ENCODE data around the gene MUC4.
"Not testable (repeated sequence)": the region's sequence is repeated elsewhere in the genome, so short reads cannot be mapped to it uniquely, and the experiment has no call there.

MUC4 gene

DNA sequence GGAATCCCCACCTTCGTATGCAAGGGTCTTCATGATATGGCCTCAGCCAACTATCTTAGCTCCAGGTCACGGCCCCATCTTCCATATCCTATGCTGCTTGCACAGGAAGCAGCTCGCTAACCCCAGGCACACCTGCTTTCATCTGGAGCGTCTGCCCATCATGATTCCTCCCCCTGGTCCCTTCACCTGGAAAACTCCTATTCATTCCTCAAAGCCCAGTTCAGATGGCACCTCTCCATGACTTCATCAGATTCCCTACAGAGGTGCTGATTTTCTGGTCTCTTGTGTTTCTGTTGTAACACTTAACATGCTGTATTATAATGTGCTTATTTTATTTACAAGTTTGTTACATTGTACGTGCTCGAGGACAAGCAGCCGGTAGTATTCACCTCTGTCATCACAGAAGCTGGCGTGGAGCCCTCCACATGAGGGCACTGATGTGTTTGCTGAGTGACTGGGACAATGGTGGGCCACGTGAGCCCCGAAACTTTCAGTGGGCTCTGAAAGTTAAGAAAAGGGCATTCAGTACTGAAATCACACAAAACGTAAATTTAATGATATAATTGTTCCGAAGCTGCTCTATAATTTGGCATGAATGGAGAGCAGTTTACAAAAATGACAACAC, 74.8 kb downstream of the MUC4 start:
- DNase-seq: no peak

DNA sequence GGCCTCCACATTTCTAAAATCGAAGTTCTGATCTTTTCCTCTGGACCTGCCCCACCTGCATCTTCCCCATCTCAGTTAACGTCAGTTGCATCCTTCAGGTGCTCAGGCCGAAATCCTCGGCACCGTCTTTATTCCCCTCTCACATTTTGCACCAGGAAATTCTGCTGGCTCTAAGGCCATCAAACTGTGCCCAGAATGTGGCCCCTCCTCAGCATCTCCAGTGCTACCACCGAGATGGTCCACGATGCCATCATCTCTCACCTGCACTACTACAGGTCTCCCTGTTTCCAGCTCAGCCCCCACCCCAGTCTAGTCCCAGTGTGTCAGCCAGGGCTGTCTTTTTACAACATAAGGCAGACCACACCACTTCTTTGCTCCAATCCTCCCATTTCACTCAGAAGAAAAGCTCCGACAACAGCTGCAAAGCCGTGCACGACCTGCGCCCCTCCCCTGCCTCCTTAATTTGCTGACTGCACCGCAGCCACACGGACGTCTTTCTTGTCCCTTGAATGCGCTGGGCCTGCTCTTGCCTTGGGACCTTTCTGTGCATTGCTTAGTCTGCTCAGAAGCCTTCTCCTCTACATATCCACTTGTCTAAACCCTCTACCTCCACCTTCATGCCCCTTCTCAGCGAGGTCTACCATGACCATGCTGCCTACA, 76.6 kb downstream of the MUC4 start:
- DNase-seq: no peak

DNA sequence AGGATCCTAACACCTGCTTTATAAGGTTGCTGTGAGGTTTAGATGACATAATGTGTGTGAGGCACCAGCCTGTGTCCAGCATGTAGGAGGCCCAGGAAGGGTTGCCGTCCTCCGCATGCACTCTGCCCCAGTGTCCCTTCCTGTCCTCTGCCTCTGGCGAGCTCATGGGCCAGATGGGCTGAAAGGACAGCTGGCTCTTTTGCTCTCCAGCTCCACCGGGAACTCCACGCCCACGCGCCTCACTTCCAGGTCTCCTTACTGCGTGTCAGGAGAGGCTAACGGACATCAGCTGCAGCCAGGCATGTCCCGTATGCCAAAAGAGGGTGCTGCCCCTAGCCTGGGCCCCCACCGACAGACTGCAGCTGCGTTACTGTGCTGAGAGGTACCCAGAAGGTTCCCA, 78.8 kb downstream of the MUC4 start:
- DNase-seq: no peak

DNA sequence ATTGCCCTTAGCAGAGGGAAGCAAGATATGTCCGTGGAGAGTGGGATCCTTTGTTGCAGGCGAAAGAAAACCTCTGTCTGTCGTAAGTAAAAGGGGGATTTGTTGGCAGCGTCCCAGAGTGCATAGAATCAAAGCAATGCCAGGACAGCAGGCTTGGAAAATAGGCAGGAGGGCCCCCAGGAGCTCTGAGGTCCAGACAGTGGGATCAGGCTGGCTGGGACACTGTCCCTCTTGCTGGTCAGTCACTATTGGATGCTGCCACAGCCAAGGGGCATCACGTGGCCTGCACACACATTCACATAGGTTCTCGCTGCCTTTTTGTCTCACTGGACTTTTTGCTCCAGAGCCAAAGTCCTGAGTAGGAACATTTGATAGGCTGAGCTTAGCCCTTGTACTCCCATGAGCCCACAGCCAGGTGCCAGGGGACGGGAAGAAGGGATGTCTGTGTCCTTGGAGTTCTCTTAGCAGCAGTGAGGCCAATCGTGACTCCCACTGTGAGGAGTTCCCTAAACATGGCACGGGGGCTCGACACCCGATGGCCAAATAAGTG, 80.3 kb downstream of the MUC4 start:
- no peak for DNase-seq

DNA sequence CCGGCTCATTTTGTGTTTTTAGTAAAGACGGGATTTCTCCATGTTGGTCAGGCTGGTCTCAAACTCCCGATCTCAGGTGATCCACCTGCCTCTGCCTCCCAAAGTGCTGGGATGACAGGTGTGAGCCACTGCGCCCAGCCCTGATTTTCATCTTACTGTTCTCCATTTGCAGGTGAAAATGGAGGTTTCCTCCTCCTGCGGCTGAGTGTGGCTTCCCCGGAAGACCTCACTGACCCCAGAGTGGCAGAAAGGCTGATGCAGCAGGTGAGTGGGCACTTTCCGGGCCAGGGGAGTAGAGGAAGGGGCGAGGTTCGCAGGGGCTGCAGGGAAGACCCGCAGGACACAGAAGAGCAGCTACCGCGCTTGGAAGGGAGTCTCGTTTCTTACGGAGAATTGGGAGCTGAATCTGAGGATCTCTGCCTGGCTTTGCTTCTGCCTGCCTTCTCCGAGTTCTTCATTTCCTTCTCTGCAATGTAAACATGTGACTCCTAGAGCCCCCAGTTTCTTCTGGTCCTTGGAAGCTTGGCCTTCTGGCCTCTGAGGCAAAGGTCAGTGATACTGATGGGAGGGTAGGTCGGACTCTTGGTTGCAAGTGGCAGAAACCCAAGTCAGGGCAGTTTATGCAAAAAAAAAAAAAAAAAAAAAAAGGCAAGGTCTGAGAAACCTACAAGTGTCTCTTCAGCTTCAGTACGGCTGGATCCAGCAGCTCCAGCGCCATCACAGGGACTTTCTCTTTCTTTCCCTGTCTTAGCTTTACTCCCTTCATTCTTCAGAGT, 82.1 kb downstream of the MUC4 start:
- DNase-seq: no peak

DNA sequence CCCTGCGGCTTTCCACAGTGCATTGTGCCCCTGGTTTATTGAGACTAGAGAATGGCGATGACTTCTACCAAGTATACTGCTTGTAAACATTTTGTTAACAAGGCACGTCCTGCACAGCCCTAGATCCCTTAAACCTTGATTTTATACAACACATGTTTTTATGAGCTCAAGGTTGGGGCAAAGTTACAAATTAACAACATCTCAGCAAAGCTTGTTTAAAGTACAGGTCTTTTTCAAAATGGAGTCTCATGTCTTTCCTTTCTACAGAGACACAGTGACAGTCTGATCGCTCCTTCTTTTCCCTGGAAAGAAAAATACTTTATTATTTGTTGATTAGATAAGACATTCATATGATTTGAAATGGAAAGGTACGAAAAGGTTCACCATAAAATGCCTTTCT, 82.9 kb downstream of the MUC4 start:
- not testable (repeated sequence) for DNase-seq

DNA sequence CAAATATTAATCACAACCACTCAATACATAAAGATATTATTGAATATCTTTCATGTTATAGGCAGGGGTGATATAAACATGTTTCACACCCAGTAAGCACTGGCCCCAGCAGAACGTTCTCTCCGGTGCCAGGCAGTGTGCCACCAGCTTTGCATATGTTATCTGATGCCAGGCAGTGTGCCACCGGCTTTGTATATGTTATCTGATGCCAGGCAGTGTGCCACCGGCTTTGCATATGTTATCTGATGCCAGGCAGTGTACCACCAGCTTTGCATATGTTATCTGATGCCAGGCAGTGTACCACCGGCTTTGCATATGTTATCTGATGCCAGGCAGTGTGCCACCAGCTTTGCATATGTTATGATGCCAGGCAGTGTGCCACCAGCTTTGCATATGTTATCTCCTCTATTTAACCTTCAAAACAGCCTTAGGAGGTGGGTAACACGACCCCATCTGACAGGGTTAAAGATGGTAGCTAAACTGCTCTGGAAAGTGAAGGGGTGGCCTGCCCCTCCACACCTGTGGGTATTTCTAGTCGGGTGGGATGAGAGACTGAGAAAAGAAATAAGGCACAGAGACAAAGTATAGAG, 84.0 kb downstream of the MUC4 start:
- DNase-seq: no peak

DNA sequence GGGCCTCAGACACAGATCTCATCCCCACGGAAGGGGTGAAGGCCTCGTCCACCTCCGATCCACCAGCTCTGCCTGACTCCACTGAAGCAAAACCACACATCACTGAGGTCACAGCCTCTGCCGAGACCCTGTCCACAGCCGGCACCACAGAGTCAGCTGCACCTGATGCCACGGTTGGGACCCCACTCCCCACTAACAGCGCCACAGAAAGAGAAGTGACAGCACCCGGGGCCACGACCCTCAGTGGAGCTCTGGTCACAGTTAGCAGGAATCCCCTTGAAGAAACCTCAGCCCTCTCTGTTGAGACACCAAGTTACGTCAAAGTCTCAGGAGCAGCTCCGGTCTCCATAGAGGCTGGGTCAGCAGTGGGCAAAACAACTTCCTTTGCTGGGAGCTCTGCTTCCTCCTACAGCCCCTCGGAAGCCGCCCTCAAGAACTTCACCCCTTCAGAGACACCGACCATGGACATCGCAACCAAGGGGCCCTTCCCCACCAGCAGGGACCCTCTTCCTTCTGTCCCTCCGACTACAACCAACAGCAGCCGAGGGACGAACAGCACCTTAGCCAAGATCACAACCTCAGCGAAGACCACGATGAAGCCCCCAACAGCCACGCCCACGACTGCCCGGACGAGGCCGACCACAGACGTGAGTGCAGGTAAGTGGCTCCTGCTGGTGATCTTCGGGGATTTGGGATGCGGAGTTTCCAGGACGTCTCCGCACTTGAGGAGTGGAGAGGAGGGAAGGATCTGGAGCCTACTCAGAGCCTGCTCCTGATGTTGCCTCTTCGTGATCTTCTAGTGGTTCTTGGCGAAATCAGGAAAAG, 85.6 kb downstream of the MUC4 start:
- DNase-seq: not testable (repeated sequence)

DNA sequence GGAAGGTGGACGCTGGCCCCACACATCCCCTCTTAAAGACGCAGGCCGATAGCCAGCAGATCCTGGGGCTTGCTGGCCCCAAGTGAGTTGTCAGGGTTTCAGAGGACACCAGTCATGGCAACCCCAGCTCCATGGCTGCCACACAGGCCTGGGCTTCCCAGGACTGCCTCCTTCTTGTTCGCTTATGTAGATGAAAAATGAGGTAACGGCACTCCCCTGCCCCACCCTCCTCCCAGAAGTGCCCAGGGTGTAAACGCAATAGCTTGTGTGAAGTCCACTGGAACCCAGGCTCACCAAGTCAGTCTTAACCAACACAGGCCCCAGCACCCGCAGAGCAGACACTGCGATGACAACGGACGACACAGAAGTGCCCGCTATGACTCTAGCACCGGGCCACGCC, 87.4 kb downstream of the MUC4 start:
- not testable (repeated sequence) for DNase-seq

DNA sequence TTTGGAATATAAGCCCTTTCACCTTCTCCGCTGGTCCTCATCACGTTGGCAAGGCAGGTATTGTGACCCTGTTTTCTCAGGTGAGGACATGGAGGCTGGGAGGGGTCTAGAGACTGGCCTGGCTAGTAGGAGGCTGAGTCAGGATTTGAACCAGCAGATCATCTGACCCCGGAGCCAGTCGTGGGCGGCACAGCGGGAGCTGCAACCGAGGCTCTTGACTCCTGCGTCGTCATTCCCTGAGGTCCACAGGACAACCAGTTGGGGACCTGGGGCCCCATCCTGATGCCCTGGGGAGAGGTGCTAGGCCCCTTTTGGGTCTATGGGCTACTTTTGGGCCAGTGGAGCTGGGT, 88.8 kb downstream of the MUC4 start:
- not testable (repeated sequence) for DNase-seq

DNA sequence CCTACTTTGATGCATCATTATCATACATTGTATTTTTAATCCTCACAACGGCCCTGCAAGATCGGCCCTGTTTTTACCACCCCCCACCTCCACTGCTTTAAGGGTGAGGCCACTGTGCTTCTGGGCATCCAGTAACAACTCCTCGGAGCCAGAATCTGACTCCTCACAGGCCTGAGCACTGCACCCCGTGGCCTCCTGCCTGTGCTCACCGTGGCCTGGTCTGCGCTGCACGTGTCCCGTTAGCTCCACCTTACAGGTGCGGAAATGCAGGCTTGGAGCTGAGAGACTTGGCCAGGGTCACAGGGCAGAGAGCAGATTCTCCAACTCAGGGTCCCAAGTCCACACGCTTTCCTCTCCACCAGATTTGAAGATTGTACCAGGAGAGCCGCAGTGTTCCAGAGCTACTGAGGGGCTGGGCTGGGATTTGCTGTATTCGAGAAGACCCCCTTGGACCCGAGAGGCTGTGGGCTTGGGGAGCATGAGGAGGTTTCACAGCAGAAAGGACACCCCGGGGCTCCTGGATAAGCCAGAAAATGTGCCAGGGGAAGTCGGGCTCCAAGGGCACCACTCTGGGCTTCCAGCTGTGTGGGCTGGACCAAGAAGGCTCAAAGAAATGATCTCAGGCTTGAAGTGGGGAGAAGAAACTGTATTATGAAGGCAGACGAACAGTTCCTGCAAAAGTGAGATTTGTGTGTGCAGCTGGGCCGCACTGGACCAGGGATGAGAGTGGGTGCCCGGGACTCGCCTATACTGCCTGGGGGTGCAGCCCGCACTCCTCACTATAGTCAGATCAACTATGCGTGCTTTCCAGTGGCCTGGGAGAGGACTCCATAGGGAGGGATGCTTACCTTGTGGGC, 89.4 kb downstream of the MUC4 start:
- not testable (repeated sequence) for DNase-seq

DNA sequence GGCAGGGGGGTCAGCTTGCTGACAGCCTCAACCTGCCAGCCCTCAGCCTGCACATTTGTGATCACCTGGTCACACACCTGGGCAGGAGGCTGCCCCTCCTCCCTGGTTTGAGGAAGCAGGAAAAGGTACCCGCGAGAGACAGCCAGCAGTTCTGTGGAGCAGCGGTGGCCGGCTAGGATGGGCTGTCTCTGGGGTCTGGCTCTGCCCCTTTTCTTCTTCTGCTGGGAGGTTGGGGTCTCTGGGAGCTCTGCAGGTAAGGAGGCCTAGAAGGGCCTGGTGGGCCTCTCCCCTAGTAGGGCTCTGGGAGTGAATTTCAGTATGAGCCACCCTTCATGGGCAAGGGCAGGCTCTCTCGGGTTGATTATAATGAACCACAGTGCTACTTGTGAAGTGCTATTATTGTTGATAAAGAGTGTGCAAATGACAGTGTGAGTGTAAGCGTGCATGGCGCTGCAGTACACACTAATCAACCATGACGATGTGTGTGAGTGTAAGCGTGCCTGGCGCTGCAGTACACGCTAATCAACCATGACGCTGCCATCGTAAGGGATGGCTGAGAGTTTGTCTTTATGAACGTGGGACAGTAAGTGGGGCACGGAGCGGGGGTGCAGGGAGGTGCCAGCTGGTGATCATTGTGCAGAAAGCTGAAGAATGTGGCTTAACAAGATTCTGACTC, 90.8 kb downstream of the MUC4 start, which contains the start of gene MUC20:
Gene MUC20 (plus strand): TSS at position 148 of the 676 bp plus-strand sequence. CDS start 30 bp downstream, at position 178.
- not testable (repeated sequence) for DNase-seq

DNA sequence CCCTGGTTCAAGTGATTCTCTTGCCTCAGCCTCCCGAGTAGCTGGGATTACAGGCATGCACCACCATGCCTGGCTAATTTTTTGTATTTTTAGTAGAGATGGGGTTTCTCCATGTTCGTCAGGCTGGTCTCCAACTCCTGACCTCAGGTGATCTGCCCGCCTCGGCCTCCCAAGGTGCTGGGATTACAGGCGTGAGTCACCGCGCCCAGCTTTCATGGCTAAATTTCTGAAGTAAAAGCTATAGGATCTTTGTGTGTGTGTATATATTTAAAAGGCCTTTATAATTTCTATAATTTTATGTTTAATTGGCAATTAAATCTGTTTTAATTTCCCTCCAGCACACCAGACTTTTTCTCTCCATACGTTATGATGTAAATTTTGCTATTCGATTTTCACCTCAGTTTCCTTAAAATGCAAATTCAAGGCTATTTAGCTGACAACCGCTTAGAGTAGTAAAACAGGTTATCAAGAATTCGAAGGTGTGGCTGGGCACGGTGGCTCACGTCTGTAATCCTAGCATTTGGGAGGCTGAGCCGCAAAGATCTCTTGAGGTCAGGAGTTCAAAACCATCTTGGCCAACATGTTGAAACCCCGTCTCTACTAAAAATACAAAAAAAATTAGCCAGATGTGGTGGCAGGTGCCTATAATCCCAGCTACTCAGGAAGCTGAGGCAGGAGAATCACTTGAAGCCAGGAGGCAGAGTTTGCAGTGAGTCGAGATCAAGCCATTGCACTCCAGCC, 92.0 kb downstream of the MUC4 start:
- not testable (repeated sequence) for DNase-seq

DNA sequence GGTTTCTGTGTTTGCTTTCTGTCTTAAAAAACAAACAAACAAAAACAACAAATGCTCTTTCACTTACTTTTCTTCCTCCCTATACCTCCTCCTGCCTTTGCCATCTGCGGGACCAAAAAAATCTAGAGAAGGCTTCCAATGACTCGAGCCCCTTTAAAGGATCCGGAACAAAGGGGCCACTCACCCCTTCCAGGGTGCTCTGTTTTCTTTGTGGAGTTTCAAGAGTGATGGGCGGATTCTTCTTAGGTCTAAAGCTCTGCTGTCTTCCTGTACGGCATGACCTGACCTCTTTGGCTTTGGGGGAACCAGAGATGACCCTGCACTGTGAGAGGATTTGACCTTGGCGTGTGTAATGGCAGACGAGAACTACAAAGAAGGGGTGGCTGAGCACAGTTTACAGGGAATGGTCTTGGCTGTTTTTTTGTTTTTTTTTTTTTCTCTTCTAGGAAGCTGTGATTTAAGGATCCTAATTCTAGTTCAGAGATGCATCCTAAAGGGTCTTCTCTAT, 93.2 kb downstream of the MUC4 start:
- no peak for DNase-seq

DNA sequence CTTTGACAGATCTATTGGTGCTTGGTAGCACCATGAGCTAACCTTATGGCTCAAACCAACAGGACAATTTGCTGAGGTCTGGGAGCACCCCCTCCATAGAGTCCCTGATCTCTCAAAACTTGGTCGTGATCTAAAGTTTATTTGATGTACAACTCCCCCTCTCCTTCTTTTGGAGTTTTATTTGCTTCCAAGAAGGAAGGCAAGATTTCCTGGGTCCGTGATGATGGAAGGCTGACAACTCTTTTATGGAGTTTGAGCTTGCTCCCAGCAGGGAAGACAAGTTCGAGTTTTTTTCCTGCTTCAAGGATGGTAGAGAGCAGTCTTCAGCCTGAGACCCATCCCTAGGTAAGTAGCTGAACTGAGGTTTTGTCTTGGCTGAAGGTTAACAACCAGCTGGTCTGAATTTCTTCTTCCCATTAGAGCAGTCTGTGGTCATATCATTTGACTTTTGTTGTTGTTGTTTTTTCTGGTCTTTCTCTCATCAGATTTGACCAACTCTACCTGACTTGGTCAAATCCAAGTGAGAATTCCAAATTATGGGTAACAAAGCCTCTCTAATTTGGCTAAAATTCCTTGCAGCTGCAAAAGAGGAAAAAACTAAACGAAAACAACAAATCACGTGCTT, 93.8 kb downstream of the MUC4 start:
- DNase-seq: no peak

DNA sequence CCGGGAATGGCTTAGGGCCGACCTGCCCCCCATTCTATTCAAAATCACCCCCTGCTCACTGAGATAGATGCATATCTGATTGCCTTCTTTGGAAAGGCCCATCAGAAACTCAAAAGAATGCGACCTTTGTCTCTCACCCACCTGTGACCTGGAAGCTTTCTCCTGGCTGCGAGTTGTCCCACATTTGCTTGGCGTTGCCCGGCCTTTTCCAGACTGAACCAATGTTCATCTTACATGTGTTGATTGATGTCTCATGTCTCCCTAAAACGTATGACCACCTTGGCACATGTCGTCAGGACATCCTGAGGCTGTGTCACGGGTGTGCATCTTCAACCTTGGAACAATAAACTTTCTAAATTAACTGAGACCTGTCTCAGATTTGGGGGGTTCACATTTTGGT, 94.3 kb downstream of the MUC4 start:
- no peak for DNase-seq

DNA sequence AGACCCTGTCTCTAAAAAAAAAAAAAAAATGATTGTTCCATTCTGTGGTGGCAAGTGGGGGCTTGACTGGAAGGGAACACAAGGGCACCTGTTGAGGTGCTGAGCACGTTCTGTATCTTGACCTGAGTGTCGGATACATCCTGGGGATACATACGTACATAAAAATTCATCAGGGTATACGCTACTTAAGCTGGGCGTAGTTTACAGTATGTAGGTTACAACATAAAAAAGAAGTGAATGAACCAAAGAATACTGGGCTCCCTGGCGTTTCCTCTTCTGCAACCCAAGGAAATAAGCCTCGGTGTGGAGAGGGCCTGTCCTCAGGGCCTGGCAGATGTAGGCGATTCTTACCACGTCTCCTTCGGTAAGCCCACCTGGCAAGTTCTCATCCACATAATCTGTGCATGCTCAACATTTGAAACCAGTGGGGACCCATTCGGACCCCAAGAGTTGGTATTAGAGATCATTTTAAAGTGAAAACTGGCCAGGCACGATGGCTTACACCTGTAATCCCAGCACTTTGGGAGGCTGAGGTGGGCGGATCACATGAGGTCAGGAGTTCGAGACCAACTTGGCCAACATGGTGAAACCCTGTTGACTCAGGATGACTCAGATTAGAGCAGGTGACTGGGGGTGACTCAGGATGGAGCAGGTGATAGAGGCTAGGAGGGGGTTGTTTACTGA, 96.0 kb downstream of the MUC4 start:
- DNase-seq: no peak

DNA sequence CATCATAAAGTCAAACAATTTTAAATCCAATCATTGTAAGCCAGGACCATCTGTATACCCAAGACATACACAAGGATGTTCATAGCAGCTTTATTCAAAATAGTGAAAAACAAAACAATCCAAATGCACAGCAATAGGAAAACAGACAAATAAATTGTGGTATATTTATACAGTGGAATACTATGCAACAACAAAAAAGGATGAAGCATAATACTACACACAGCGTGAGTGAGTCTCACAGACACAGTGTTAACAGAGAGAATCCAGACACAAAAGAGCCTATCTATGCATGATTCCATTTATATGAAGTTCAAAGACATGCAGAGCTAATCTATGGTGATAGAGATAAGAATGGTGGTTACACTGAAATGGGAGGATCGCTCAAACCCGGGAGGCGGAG, 96.6 kb downstream of the MUC4 start:
- no peak for DNase-seq

Measured in NCI-H1105 treated with DMSO at 0.1 percent for 48 hours (cell line).